GM21381 (cell line): Measurements from ENCODE around the gene PLEKHA1.

Source experiments
- ATAC-seq: cut with Tn5 transposase; IDR thresholded peaks from one replicate; pipeline ENCODE4 v1.9.1; 2021; ENCODE audit warnings: mild to moderate bottlenecking, moderate library complexity; ENCODE audit not compliant: unreplicated experiment

Gene PLEKHA1

DNA sequence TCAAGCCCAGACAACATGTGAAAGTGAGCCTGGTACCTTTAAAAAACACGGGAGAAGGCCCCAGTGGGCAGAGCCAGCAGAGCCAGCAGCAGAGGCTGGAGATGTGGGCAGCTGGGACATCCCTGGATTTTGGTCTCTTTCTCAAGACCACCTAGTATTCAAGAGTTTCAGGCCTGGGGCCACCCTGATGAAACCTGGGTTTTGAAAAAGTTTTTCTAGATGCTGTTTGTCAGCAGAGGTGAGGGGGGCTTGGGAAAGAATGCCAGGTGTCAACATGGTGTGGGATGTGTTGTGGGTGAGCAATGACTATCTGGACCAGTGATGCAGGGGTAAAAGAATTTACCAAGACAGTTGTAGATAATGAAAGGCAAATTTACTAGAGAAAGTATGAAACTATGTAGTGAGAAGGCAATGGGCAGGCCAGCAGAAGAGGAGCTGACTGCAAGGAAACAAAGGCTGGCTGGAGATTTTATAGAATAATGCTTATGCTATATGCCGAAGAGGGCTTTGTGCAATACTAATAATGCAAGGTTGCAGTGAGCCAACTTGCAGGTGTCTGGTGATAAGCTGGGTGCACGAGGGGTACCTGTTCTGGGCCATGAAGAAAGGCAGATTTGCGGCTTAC, 28.1 kb upstream of the PLEKHA1 start:
- ATAC-seq: no peak

DNA sequence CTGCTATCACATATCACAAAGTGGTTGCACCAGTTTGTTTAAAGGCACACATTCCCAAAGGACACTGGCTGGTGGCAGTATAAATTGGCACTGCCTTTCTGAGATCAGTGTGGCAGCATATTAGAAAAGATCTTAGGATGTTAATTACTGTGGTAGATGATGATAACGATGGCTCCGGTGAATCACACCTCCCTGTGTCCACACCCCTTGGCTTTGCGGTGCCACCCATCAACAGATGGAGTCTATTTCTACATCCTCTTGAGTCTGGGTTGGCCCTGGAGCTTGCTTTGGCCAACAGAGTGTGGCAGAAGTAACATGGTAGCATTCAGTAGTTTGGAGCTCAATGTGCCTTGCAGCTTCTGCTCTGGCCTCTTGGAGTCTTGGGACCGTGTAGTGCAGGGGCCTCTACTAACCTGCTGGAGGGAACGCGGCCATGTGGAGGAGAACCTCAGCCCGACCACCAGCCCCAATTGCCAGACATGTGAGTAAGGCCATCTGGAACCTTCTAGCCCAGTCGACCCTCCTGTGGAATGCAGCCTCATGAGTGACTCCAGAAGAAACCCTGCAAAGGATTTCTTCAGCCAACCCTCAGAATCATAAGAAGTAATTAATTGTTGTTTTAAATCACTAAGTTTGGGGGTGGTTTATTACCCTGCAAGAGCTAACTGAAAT, 27.2 kb upstream of the PLEKHA1 start:
- no peak for ATAC-seq

DNA sequence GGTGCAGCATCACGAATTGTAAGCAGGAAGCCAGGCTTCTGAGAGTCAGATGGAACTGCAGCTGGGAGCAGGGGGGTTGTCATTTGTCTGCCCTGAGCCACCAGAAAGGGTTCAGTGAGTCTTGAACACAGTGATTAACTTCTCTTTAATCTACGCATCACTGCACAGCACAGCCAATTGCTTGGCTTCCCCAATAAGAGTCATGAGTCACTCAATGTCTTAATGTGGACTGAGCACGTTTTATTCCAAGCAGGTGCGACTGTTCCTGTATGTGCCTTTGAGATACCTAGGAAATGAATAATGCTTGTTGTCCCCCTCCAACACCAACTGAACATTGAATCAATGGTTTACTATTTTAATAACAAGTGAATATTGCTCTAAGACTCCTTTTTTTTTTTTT, 26.0 kb upstream of the PLEKHA1 start:
- no peak for ATAC-seq

DNA sequence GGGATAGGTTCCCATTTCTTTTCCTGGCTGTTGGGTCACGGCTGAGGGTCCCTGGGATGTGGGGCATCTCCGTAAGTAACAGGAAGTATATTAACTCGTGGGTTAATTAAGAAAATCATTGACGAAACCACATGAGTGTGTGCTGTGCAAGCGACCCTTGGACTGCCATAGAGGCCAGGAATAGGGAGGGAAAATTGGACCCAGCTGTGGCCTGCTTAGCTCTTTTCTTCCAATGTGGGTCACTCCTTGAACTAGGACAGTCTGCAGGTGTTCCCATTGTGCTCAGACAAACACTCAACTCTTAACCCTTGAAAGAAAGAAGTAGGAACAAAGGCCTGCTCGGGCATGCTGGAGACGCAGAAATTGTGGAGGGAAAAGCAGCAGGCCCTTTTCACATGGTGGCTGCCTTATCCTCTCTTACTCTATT, 25.6 kb upstream of the PLEKHA1 start:
- ATAC-seq: no peak

DNA sequence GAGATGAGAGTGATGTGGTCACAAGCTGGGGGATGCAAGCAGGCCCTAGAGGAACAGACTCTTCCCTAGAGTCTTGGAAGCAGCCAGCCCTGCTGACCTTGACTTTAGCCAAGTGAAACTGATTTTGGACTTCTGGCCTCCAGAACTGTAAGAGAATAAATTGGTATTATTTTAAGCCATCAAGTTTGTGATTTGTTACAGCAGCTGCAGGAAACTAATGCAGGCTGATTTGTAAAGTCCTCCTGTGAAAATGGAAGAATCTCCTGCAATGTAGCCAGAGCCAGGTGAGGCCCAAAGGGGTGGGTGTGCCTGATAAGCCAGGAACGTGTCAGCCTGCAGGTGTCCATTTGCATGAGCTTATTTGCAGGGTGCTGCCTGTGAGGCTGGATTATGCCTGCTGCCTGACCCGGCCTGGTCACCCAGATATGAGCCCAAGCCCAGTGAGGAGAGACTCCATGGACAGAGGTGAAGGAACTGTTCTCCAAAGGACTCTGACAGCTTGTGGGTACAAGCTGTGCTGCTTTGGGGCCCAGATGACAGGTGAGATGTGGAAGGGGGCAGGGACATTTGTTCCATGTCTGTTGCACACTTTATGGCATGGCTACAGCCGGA, 24.6 kb upstream of the PLEKHA1 start:
- no peak for ATAC-seq

GRCh38 chr10:122350893-122351292, 23.6 kb upstream of the PLEKHA1 start:
- no peak for ATAC-seq

- no peak for ATAC-seq
Measured at GRCh38 chr10:122352817-122353525, 21.5 kb upstream of the PLEKHA1 start.

DNA sequence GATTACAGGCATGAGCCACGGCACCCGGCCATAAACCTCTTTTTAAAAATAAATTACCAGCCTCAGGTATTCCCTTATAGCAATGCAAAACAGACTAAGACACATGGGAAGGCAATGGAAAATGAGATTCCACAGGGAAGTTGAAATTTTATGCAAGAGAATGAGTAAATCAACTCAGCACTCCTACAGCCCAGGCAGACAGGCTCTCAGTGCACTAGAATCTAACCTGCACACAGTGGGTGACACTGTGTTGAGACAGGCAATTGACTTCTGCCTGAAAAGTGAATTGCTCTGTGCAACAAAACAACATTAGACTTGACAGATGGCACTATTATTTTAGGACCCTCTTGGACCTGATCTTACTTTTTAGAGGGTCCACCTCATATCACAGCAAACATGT, 20.1 kb upstream of the PLEKHA1 start:
- ATAC-seq: no peak

DNA sequence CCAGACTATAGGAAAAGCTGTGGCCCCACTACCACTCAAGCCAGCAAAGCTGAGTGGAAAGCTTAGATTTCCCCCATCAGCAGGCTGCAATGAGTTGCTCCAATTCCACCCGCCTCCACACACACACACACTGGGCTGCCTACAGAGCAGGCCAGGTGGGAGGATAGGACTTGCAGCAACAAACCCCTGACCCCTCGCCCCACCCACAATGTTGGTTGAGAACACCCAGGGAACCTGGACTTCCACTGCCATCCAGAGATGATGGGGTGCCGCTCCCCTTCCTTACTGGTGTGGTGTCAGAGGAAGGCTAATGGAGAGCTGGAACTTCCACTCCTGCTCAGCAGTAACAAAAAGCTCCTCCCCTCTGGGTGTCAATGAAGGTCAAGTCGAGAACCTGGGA, 16.8 kb upstream of the PLEKHA1 start:
- no peak for ATAC-seq

GRCh38 chr10:122359621-122360020, 14.9 kb upstream of the PLEKHA1 start:
- ATAC-seq: no peak

DNA sequence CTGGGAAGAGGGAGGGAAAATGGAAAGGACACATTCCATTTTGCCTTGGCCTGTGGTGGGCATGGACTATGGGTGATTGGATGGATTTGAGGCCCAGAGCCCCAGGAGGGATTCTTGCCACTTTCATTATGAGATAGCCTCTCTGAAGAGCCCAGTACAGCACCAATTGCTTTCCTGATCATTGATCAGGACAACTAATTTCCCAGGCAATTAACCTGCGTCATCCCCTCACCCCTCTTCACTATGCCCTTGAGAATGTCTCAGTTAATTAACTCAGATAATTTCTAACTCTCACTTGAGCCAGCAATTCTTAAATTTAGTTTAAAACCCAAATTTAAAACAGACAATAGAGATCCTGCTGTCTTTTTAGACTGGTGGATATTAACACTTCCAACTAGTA, 13.5 kb upstream of the PLEKHA1 start:
- no peak for ATAC-seq

- ATAC-seq: no peak
Measured at GRCh38 chr10:122362031-122362592, 12.4 kb upstream of the PLEKHA1 start.

GRCh38 chr10:122362621-122363020, 11.9 kb upstream of the PLEKHA1 start:
- no peak for ATAC-seq

GRCh38 chr10:122363311-122363710, 11.2 kb upstream of the PLEKHA1 start:
- ATAC-seq: no peak

DNA sequence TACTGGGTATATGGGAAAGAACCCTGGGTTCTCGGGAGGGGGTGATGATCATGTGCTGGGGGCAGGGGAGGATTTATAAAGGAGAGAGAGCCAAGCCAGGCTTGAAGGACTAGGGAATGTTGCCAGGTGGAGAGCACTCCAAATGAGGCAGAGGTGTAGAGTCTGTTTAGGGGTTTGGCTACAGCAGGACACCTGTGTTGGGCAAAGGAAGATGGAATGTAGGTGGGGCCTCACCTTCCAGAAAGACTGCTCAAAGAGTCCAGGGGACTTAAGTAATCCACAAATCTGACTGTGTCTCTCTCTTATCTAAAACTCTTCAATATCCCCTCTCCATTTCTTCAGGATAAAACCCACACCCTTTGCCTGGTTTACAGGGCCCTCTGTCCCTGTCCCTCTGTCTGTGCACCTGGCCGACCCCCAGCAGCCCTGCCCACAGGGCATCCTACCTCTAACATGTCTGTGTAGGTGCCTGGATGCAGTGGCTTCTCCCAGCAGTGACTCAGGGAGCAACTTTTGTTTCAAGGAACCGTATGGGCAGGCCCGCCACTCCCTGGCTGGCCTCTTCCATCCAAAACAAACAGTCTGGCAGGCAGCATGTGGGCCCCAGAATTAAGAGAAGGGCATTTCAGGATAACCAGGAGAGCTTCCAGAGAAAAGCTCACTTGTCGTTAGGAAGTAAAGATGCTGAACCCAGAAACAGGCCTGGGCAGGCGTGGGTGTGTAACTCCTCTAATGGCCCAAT, 10.6 kb upstream of the PLEKHA1 start:
- ATAC-seq: no peak

- no peak for ATAC-seq
Measured at GRCh38 chr10:122368502-122369254, 5.8 kb upstream of the PLEKHA1 start.

- ATAC-seq: no peak
Measured at GRCh38 chr10:122373108-122373507, 1.4 kb upstream of the PLEKHA1 start.

GRCh38 chr10:122373721-122374120, 787 bp upstream of the PLEKHA1 start:
- ATAC-seq: no peak

- peak; percentile 64 for ATAC-seq
Measured at GRCh38 chr10:122374859-122375678, 561 bp downstream of the PLEKHA1 start.
